HEK293T (cell line): ENCODE measurements around the gene RAB34.

Experiments used
- CTCF ChIA-PET: fragments of 350-600 bp; formaldehyde crosslinking; extraction: SDS; loops from one replicate; lab custom pipeline; 2021; ENCODE audit warnings: antibody characterized with exemption, inconsistent platforms; lab: Yijun Ruan, JAX
- POLR2A ChIA-PET: fragments of 350-600 bp; formaldehyde crosslinking; extraction: SDS; loops from one replicate; lab custom pipeline; 2020; ENCODE audit warnings: antibody characterized with exemption, inconsistent platforms; lab: Yijun Ruan, JAX
- DNase-seq: peaks from one replicate; pipeline ENCODE4 v3.0.0; 2012; ENCODE audit warnings: mixed read lengths; ENCODE audit errors: extremely low spot score
- ARNT ChIP-seq: fragments of 450-650 bp; IDR thresholded peaks from 2 replicates; pipeline ENCODE4 v1.6.1; 2017; ENCODE audit warnings: mild to moderate bottlenecking
- BHLHE40 ChIP-seq: fragments of 450-650 bp; IDR thresholded peaks from 2 replicates; pipeline ENCODE4 v1.6.1; 2016; ENCODE audit warnings: mild to moderate bottlenecking, moderate library complexity, borderline replicate concordance
- CTBP1 ChIP-seq: fragments of 450-650 bp; IDR thresholded peaks from 2 replicates; pipeline ENCODE4 v1.6.1; 2016; ENCODE audit warnings: borderline replicate concordance
- ELF4 ChIP-seq: fragments of 450-650 bp; IDR thresholded peaks from 2 replicates; pipeline ENCODE4 v1.6.1; 2017; ENCODE audit warnings: antibody characterized with exemption
- FOXA1 ChIP-seq: fragments of 450-650 bp; IDR thresholded peaks from 2 replicates; pipeline ENCODE4 v1.6.1; 2016; ENCODE audit warnings: mild to moderate bottlenecking
- FOXK2 ChIP-seq: fragments of 450-650 bp; IDR thresholded peaks from 2 replicates; pipeline ENCODE4 v1.6.1; 2016; ENCODE audit warnings: mild to moderate bottlenecking
- FOXM1 ChIP-seq: fragments of 450-650 bp; IDR thresholded peaks from 2 replicates; pipeline ENCODE4 v1.6.1; 2017; ENCODE audit warnings: mild to moderate bottlenecking, borderline replicate concordance
- HDGF ChIP-seq: fragments of 450-650 bp; IDR thresholded peaks from 2 replicates; pipeline ENCODE4 v1.6.1; 2017; ENCODE audit warnings: antibody characterized with exemption, borderline replicate concordance
- L3MBTL2 ChIP-seq: fragments of 450-650 bp; conservative IDR thresholded peaks from 2 replicates; pipeline ENCODE4 v1.6.1; 2016; ENCODE audit warnings: mild to moderate bottlenecking
- LEF1 ChIP-seq: fragments of 450-650 bp; IDR thresholded peaks from 2 replicates; pipeline ENCODE4 v1.6.1; 2017; ENCODE audit warnings: mild to moderate bottlenecking, borderline replicate concordance
- NFRKB ChIP-seq: fragments of 450-650 bp; IDR thresholded peaks from 2 replicates; pipeline ENCODE4 v1.6.1; 2016; ENCODE audit warnings: mild to moderate bottlenecking, moderate library complexity
- SP1 ChIP-seq: fragments of 450-650 bp; IDR thresholded peaks from 2 replicates; pipeline ENCODE4 v1.6.1; 2017
- SUZ12 ChIP-seq: fragments of 450-650 bp; IDR thresholded peaks from 2 replicates; pipeline ENCODE4 v1.6.1; 2016; ENCODE audit warnings: mild to moderate bottlenecking
- TARDBP ChIP-seq: fragments of 450-650 bp; IDR thresholded peaks from 2 replicates; pipeline ENCODE4 v1.6.1; 2016
- ZNF384 ChIP-seq: fragments of 450-650 bp; IDR thresholded peaks from 2 replicates; pipeline ENCODE4 v1.6.1; 2016
- TF ChIP-seq, protein P1 (sequence below): fragments of 450-650 bp; IDR thresholded peaks from 2 replicates; pipeline ENCODE4 v1.6.1; 2016

RAB34 gene

DNA sequence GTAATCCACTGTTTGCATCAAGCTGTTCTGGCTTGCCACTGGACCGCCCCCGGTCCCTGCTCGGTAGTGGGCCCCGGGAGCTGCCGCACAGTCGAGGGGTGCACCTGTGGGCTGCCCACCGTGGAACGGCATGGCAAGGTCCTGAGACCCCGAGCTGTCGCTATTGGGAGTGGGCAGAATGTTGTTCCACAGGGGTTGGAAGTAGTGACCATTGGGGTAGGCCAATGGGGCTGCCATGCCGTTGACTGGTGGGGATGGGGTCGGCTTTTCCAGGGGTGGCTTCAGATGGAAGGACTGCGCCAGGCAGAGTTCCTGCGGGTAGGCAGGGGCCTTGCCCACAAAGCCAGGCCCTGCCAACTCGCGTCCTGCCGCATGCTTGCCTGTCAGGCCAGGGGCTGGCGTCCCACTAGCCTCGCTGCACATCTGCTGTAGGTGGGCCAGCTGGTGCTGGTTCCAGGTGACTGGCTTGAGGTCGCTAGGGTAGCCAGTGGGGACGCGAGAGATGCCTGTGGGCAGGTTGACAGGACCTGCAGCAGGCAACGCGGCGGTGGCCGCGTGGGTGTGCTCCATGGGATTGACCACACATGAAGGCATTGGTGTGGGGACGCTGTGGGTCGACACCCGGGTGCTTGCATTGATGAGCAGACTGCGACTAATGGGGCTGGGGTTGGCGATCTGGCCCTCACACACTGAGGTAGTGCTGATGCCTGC lies 40.9 kb upstream of the RAB34 start:
- ChIA-PET POLR2A (interaction anchor here (1.1 kb wide), 1 partner anchor 13 kb away, joined by 3 read pairs; no protein-coding TSS in a partner anchor), CTCF (no interaction called here)
- DNase-seq: no peak
- TF ChIP-seq TARDBP (no peak), SP1 (no peak), ZNF384 (no peak), BHLHE40 (no peak), HDGF (no peak), L3MBTL2 (no peak), FOXM1 (no peak), FOXA1 (no peak), SUZ12 (no peak), FOXK2 (no peak), ARNT (no peak), NFRKB (no peak), ELF4 (no peak), CTBP1 (no peak), LEF1 (no peak)
- TF ChIP-seq, protein P1, sequence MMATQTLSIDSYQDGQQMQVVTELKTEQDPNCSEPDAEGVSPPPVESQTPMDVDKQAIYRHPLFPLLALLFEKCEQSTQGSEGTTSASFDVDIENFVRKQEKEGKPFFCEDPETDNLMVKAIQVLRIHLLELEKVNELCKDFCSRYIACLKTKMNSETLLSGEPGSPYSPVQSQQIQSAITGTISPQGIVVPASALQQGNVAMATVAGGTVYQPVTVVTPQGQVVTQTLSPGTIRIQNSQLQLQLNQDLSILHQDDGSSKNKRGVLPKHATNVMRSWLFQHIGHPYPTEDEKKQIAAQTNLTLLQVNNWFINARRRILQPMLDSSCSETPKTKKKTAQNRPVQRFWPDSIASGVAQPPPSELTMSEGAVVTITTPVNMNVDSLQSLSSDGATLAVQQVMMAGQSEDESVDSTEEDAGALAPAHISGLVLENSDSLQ: no peak

DNA sequence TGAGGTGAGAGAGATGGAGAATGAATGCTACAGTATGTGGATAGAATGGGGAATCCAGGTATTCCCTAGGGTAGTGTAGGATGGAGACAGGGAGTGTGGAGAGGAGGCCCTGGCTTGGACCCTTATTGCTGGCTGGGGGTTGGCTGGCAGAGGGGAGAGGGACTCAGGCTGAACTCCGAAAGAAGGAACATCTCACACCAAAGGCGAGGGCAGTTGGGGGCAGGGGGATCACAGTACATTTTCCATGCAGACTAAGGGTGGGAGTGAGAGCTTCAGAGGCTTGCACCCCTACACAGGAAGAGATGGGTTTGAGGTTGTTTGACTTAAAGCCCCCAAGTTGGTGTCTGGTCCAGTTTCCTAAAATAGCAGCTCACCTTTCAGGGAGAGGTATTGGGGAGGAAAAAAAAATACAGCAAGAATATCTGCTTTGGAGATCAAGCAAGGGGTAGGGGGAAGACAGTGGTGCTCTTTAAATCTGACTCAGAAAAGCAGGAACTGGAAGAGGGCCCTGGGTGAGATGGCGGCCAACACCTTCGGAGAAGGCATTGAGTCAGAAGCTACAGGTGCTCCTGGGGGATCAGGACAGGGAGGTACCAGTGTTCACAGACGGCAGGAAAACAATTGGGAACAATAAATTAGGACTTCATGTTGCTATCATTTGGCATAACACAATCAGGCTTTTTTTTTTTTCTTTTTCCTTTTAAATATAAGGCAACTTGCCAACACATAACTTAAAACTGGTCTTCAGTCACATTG lies 38.6 kb upstream of the RAB34 start:
- DNase-seq: no peak
- POLR2A ChIA-PET: interaction anchor here (17.2 kb wide), 1 partner anchor 29 kb away, joined by 409 read pairs; the partner anchor contains the start of genes NEK8 and TLCD1
- TF ChIP-seq FOXM1: no peak
- TF ChIP-seq L3MBTL2: no peak
- TF ChIP-seq SP1: no peak
- no peak for TF ChIP-seq ELF4
- TF ChIP-seq TARDBP: no peak
- TF ChIP-seq ZNF384: no peak
- no peak for TF ChIP-seq FOXK2
- no peak for TF ChIP-seq ARNT
- no peak for TF ChIP-seq BHLHE40
- CTCF ChIA-PET: interaction anchor here (0.7 to 1.2 kb wide), 3 partner anchors 8 to 29 kb away, joined by 3 read pairs; partner anchors contain the start of gene NEK8

DNA sequence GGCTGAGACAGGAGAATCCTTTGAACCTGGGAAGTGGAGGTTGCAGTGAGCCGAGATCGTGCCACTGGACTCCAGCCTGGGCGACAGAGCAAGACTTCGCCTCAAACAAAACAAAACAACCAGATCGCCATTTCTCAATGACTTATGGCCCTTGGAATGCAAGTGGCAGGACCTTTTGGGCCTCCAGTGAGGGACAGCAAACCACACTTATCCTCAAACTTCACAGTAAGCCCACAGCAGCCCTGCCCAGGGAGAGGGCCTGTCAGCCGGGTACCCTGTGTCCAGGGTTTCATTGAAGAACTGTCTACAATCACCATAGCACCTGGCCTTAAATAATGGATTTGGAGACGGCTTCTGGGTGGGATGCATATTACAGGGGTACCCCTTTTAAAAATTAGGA lies 37.8 kb upstream of the RAB34 start:
- DNase-seq: no peak
- TF ChIP-seq LEF1 (no peak), FOXA1 (no peak), SUZ12 (no peak), SP1 (no peak), NFRKB (no peak), ELF4 (no peak), TARDBP (no peak), BHLHE40 (no peak), CTBP1 (no peak)
- ChIA-PET POLR2A (interaction anchor here (17.2 kb wide), 1 partner anchor 29 kb away, joined by 409 read pairs; the partner anchor contains the start of genes NEK8 and TLCD1), CTCF (interaction anchor here (1.4 kb wide), 2 partner anchors 29 to 94 kb away, joined by 4 read pairs; no protein-coding TSS in a partner anchor)

DNA sequence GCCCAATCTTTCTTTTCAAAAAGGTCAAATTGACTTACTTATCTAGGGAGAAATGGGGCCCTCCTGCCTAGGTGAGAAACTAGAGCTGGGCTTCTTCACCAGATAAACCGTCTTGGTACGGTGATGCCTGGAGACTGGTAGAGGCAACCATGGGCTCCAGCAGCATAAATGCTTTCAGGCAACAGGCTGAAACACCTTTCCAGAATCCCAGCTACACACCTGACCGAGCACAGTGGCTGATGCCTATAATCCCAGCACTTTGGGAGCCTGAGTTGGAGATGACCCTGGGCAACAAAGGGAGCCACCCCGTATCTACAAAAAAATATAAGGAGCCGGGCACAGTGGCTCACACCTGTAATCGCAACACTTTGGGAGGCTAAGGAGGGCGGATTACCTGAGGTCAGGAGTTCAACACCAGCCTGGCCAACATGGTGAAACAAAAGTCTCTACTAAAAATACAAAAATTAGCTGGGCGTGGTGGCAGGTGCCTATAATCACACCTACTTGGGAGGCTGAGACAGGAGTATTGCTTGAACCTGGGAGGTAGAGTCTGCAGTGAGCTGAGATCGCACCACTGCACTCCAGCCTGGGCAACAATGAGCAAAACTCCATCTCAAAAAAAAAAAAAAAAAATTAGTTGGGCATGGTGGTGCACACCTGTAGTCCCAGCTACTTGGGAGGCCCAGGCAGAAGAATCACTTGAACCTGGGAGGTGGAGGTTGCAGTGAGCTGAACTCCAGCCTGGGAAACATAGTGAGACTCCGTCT lies 34.1 kb upstream of the RAB34 start:
- no peak for DNase-seq
- ChIA-PET POLR2A (interaction anchor here (1.2 to 17.2 kb wide), 6 partner anchors 10 to 197 kb away, joined by 3 to 409 read pairs (median 4); partner anchors contain the start of genes NEK8, RPL23A and TLCD1), CTCF (interaction anchor here (0.6 to 9.3 kb wide), 4 partner anchors 12 to 250 kb away, joined by 4 to 185 read pairs (median 12); partner anchors contain the start of genes NEK8 and TLCD1)
- TF ChIP-seq L3MBTL2 (no peak), CTBP1 (no peak), FOXM1 (no peak), ARNT (no peak), TARDBP (no peak), SP1 (no peak), ELF4 (no peak)

DNA sequence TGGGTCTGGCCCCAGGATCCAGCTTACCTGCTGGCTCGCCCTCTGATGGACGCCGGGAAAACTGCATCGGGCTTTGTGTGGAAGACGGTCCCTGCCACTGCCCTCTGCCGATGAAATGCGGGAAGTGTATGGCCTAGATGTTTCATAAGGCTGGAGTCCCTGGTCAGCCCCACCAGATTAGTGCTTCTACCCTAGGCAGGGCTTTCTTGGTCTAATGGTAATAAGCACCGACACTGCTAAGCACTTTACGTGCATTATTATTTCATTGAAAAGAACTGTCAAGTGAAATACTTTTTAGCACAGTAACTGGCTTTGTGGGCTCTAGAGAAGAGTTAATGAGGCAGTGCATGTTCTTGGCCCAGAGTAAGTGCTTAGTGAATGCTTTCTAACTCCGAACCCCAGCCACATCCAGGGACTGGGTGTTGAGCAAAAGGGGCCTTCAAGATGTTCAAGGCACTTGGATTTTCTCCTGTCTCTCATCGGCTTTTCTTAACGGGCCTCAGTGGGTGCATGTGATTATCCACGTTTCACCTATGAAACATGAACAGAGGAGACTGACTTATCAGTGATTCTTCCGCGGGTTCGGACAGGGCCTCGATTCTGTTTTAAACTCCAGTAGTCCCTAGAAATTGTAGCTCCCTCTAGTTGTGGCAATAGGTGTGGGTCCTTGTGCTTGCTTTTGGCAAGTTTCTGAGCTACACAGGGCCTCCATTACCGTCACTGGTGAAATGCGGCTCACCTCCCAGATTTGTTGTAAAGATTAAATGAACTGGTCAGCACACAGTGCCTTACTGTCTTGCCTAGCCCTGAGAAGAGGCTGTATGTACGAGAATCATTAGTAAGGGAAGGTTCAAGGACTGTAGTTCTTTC lies 32.7 kb upstream of the RAB34 start:
- ChIA-PET POLR2A (interaction anchor here (0.7 to 17.2 kb wide), 9 partner anchors 9 to 199 kb away, joined by 3 to 409 read pairs (median 4); partner anchors contain the start of genes ERAL1, NEK8, PROCA1 and RPL23A), CTCF (interaction anchor here (0.6 to 9.3 kb wide), 12 partner anchors 11 to 248 kb away, joined by 3 to 185 read pairs (median 5); partner anchors contain the start of genes BLTP2, FLOT2, NEK8 and TLCD1)
- TF ChIP-seq HDGF (0 out of 2 replicates have a peak, but pooled peaks have one; percentile 60), CTBP1 (no peak)
- DNase-seq: peak; percentile 70
